GM19099 (cell line): ENCODE data around the gene UBFD1.
A peak's percentile ranks its signal among the peaks of the same experiment; 100 is the strongest.

Experiments used
- POLR2A ChIP-seq: IDR thresholded peaks from 3 replicates; pipeline ENCODE4 v1.6.1; 2011; ENCODE audit warnings: low read depth; ENCODE audit not compliant: insufficient read length; ENCODE audit errors: extremely low read depth

Gene UBFD1

GRCh38 chr16:23579371-23579770 lies 21.8 kb downstream of the UBFD1 start:
- no peak for TF ChIP-seq POLR2A

- no peak for TF ChIP-seq POLR2A
These were observed 22.9 kb downstream of the UBFD1 start for GRCh38 chr16:23580391-23580790.

GRCh38 chr16:23581764-23582163 lies 24.2 kb downstream of the UBFD1 start:
- no peak for TF ChIP-seq POLR2A

- no peak for TF ChIP-seq POLR2A
These were observed 26.9 kb downstream of the UBFD1 start for GRCh38 chr16:23584186-23585076.

- TF ChIP-seq POLR2A, result no peak
These were observed 30.2 kb downstream of the UBFD1 start for GRCh38 chr16:23587726-23588125.

GRCh38 chr16:23590181-23590580 lies 32.7 kb downstream of the UBFD1 start:
- TF ChIP-seq POLR2A, result no peak

- TF ChIP-seq POLR2A, result no peak
These were observed 36.7 kb downstream of the UBFD1 start for GRCh38 chr16:23594186-23594585.

- no peak for TF ChIP-seq POLR2A
These were observed 37.9 kb downstream of the UBFD1 start for GRCh38 chr16:23595246-23595950.

- peak; percentile 81 for TF ChIP-seq POLR2A
These were observed 38.6 kb downstream of the UBFD1 start, which contains the start of gene NDUFAB1 for GRCh38 chr16:23595951-23596720. Gene NDUFAB1, minus strand, starts transcription at chr16:23596316. Its CDS starts 26 bp downstream, at chr16:23596290.

- no peak for TF ChIP-seq POLR2A
These were observed 39.7 kb downstream of the UBFD1 start for GRCh38 chr16:23597003-23597756.

- TF ChIP-seq POLR2A, result no peak
These were observed 50.2 kb downstream of the UBFD1 start for GRCh38 chr16:23607726-23608125.

- TF ChIP-seq POLR2A, result no peak
These were observed 50.7 kb downstream of the UBFD1 start for GRCh38 chr16:23608194-23608593.

- TF ChIP-seq POLR2A, result no peak
These were observed 52.4 kb downstream of the UBFD1 start for GRCh38 chr16:23609929-23610328.

GRCh38 chr16:23611936-23612335 lies 54.4 kb downstream of the UBFD1 start:
- TF ChIP-seq POLR2A, result no peak
